GM18499 (cell line): ENCODE data around the gene PHLDA1.
A peak's percentile ranks its signal among the peaks of the same experiment; 100 is the strongest.

Experiments
- ATAC-seq: cut with Tn5 transposase; IDR thresholded peaks from one replicate; pipeline ENCODE4 v1.9.1; 2021; ENCODE audit warnings: moderate number of reproducible peaks; ENCODE audit not compliant: insufficient read depth, unreplicated experiment

PHLDA1 gene

GRCh38 chr12:76031414-76032042 is at the start of gene PHLDA1:
TSS of gene PHLDA1 (minus strand) at chr12:76031776.
- ATAC-seq: peak; percentile 65

GRCh38 chr12:76080729-76081415 is 49.3 kb upstream of the PHLDA1 start:
- no peak for ATAC-seq

- ATAC-seq: no peak
These were observed 48.6 kb upstream of the PHLDA1 start for GRCh38 chr12:76080017-76080728.

- no peak for ATAC-seq
These were observed 47.2 kb upstream of the PHLDA1 start for GRCh38 chr12:76078748-76079147.

- no peak for ATAC-seq
These were observed 43.9 kb upstream of the PHLDA1 start for GRCh38 chr12:76075448-76075847.

GRCh38 chr12:76074701-76075336 is 43.2 kb upstream of the PHLDA1 start:
- no peak for ATAC-seq

GRCh38 chr12:76073561-76073960 is 42.0 kb upstream of the PHLDA1 start:
- no peak for ATAC-seq

- ATAC-seq: no peak
These were observed 41.0 kb upstream of the PHLDA1 start for GRCh38 chr12:76072568-76072967.

- no peak for ATAC-seq
These were observed 37.8 kb upstream of the PHLDA1 start for GRCh38 chr12:76069339-76069738.

- no peak for ATAC-seq
These were observed 34.3 kb upstream of the PHLDA1 start for GRCh38 chr12:76065917-76066316.

GRCh38 chr12:76064904-76065303 is 33.3 kb upstream of the PHLDA1 start:
- ATAC-seq: no peak

GRCh38 chr12:76060111-76060510 is 28.5 kb upstream of the PHLDA1 start:
- ATAC-seq: no peak

GRCh38 chr12:76057326-76057725 is 25.8 kb upstream of the PHLDA1 start:
- no peak for ATAC-seq

- ATAC-seq: no peak
These were observed 23.8 kb upstream of the PHLDA1 start for GRCh38 chr12:76055393-76055792.

GRCh38 chr12:76049575-76050251 is 18.1 kb upstream of the PHLDA1 start:
- ATAC-seq: no peak

GRCh38 chr12:76047742-76048141 is 16.2 kb upstream of the PHLDA1 start:
- ATAC-seq: no peak

GRCh38 chr12:76047060-76047459 is 15.5 kb upstream of the PHLDA1 start:
- no peak for ATAC-seq

- no peak for ATAC-seq
These were observed 11.8 kb upstream of the PHLDA1 start for GRCh38 chr12:76043377-76043776.

GRCh38 chr12:76042147-76042546 is 10.6 kb upstream of the PHLDA1 start:
- no peak for ATAC-seq

GRCh38 chr12:76041406-76041805 is 9.8 kb upstream of the PHLDA1 start:
- ATAC-seq: no peak
